GM12875 (cell line): Measurements from ENCODE around the gene ANXA6.
A peak's percentile ranks its signal among the peaks of the same experiment; 100 is the strongest.

Source experiments
- H3K4me3 ChIP-seq: one replicate; pipeline ENCODE4 v1.5.1; 2011; ENCODE audit warnings: low read depth, low read length, control low read depth
- CTCF ChIP-seq: IDR thresholded peaks from 2 replicates; pipeline ENCODE4 v1.5.1; 2011; ENCODE audit warnings: low read depth, mild to moderate bottlenecking, control low read depth, inconsistent platforms, low read length, moderate library complexity, borderline replicate concordance; ENCODE audit not compliant: insufficient read depth

Gene ANXA6

DNA sequence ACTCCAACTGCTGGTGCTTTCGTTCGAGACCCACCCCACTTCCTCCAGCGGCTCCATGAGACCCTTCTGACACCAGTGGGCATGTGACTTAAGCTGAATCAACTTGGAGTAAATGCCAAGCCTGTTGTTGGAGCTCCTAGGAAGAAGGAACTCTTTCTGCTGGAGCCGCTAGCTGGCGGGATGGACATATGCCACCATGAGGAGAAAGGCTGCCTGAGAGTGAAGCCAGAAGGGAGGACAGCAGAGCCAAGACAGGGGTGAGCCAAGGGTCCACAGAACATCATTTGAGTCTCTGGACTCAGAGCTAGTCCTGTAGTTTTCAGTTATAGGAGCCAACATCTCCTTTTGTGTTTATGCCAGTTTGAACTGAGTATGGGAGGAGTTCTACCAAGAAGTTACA, 35.9 kb downstream of the ANXA6 start:
- H3K4me3 ChIP-seq: no peak overlapping the region
- no peak for TF ChIP-seq CTCF

GRCh38 chr5:151121095-151121494, 36.5 kb downstream of the ANXA6 start:
- no peak for TF ChIP-seq CTCF
- H3K4me3 ChIP-seq: no peak overlapping the region

- no peak overlapping the region for H3K4me3 ChIP-seq
- TF ChIP-seq CTCF: no peak
Measured at GRCh38 chr5:151118913-151119575, 38.5 kb downstream of the ANXA6 start.

DNA sequence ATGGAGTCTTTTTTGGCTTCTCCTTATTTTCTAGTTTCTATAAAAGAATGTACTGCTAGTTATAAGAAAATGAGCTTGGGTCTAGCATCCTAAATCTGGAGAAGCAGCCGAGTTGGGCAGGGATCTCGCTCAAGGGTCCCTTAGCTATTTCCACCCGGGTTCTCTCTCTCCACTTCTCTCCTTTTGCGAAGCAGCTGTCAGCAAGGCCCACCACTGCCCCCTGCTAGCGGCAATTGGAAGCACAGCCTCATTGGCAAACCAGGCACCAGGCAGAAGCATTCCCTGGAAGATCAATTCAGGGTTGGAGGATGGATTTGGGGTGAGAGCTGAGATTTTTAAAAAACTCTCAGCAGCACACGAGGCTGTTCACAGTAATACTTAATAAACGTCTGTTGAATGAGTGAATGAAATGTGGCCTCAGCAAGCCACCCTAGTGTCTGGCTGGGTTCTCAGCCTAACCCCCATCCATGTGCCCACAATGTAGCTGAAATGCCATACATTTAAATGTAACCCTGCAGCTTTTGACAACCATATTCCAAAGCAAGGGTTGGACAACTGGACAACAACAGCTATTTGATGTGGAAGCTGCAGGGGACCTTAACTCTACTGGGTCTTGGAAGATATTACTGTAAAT, 42.2 kb downstream of the ANXA6 start:
- no peak overlapping the region for H3K4me3 ChIP-seq
- peak; percentile 91 for TF ChIP-seq CTCF

DNA sequence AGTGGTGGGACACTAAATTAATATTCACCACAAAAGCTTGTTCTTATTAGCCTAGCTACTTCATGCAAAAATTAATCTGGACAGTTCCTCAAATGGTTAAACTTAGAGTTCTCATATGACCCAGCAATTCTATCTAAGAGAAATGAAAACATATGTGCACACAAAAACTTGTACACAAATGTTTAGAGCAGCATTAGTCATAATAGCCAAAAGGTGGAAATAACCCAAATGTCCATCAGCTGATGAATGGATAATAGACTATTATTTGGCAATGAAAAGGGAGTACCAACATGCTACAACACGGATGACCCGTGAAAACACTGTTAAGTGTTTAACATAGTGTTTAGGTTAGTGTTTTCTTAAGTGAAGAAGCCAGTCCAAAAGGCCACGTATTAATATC, 43.9 kb downstream of the ANXA6 start:
- no peak for TF ChIP-seq CTCF
- no peak overlapping the region for H3K4me3 ChIP-seq

GRCh38 chr5:151110992-151111391, 46.6 kb downstream of the ANXA6 start:
- H3K4me3 ChIP-seq: no peak overlapping the region
- TF ChIP-seq CTCF: no peak

DNA sequence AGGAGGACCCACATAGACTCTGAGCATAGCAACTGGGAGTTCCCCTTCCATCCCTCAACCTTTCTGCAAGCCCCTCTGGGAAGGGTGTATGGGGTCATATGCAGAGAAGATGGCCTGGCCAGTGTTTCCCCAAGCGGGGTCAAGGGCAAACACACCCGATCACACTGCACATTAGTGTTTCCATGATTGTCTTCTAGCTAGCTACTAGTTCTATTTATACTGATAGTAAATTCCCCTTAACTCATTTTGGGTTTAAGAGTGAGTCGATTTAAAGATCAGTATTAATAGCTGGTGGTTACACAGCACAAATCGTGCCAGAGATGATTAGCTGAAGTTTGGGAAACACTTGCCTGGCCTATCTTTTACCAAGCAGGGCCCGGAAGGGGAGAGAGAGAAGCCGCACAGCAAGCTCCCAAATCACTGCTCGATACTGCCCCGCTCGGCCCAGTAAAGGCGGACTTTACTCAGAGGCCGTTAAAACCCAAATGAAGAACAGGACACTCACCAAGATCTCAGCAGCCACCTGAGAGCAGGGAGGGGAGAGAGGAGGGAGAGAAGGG, 47.4 kb downstream of the ANXA6 start:
- TF ChIP-seq CTCF: 0 out of 2 replicates have a peak, but pooled peaks have one; percentile 14
- H3K4me3 ChIP-seq: no peak overlapping the region
